ENCODE results near the gene RABGGTB.

Gene RABGGTB

GRCh38 chr1:75841421-75841820 is 55.4 kb downstream of the RABGGTB start:
- H3K4me1 ChIP-seq (ENCODE audit: control insufficient read depth, insufficient read depth, low read length), result no peaks in the 10 kb centered on the region
- no peaks in the 10 kb centered on the region for H3K36me3 ChIP-seq (ENCODE audit: control insufficient read depth, insufficient read depth, low read length)
- H3K9me3 ChIP-seq (ENCODE audit: control insufficient read depth, insufficient read depth, low read length), result no peaks in the 10 kb centered on the region
- H3K27me3 ChIP-seq (ENCODE audit: control insufficient read depth, insufficient read depth, low read length), result no peaks in the 10 kb centered on the region
- H3K9ac ChIP-seq (ENCODE audit: low read depth, low read length), result no peak overlapping the region
- H3K4me3 ChIP-seq (ENCODE audit: low read depth, low read length), result no peak overlapping the region

Measured in iPS-15b (cell line).